ENCODE data around the gene SKI.
"Not testable (repeated sequence)": the region's sequence is repeated elsewhere in the genome, so short reads cannot be mapped to it uniquely, and the experiment has no call there.

The SKI gene

DNA sequence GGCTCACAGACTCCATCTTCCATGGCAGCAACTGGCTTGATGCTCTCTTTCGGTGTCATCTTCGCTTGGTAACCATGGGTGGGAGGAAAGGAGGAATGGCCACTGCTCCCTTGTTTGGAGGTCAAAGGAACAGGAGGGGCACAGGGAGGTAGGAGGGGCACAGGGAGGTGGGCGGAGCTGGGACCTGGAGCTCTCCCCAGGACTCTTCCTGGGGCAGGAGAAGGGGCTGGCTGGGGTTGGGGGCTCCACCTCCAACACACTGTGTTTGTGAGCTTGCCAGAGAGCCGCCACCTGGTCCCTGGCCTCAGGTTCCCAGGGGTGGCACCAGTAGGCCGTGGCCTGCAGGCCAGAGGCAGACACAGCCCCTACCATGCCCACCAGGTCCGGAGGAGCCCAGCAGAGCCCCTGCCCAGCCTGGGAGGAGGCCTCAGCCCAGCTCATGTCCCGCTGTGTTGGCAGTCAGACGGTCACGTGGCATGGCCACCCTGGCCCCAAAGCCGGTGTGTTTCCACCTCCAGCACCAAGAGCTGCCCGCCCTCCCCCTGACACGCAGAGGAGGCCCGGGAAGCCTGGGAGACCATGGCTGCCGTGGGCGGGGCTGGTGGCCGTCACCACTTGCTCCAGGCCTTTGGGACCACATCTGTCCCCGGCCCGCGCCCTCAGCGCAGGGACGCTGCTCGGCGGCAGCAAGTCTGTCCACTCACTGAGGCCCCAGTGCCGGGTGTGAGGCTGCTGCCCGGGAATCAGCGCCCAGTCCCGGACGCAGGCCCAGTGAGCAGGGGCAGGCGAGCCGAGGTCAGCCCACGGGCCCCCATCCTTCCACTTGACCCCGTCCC lies 89.3 kb downstream of the SKI start:
- DNase-seq, result no peak

DNA sequence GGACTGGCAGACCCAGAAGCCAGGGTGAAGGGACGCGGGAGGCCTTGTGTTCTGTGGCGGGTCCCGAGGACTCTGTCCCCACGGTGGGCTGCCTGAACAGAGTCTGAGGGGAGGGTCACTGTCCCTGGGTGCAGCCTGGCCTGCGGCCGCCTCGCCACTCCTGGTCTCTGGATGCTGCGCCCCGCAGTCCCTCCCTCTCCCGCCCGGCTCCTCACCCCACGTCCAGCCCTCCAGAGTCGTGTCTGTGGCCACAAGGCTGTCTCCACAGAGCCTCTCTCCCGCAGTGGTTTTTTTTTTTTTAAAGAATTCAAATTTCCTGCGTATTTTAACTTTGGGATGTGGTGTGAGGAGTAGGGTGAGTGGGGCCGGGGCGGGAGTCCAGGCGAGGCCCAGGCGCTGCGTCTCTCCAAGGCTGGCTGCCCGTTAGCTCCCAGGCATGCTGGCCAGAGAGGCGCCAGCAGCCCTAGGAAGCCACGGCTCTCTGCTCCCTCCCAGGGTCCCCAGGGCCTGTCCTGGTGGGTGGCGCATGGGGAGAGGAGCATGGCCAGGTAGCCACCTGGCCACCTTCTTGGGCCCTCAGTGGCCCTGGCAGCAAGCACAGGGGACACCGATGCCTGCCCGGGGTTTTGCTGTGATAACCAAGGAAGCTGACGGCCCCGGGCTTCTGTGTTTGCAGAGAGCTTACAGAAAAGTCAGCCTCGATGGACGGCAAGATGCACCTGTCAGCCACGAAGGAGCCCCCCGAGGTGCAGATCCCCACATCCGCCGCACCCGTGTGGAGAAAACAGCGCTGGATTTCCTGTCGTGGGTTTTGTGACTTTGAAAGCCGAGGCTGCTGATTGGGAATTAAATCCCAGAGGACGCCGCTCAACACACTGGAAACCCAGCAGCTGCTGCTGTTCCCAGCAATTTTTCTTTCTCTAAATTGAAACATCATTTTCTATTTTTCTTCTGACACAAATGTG lies 90.5 kb downstream of the SKI start:
- DNase-seq, result no peak

DNA sequence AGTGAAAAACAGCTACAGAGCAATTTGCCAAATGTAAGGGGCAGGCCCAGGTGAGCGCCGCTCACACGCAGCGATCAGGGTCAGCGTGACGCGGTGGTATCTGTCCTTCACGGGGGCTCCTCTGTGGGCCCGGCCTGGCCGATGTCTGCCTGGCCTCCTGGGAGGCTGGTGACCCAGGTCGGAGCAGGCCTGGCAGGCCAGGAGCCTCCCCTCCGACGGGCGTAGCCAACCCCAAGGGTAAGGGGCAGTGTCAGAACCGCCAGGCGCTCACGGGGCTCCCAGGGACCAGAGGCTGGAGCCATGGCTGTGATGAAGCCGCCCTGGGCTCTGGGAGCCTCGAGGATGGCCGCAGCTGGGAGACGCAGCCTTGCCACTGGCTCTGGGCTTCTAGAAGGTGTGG lies 91.2 kb downstream of the SKI start:
- DNase-seq, result no peak

DNA sequence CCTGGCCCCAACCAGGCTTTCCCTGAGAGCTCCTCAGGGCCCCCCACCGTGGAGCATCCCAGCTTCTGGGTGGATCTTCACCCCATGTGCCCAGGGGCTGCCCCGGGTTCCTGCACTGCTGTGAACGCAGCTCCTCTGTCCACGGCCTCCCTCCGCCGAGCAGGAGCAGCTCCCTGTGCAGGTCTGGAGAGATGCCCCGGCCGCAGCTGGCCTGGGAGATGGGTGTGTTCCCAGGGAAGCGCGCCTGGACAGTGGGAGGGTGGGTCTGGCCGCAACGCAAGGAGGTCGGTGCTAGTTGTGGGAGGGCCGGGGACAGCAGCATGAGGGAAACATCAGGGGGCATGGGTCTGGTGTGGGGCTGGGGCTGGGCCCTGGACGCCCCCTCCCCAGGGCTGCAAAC lies 91.9 kb downstream of the SKI start:
- no peak for DNase-seq

GRCh38 chr1:2320760-2321667 lies 92.9 kb downstream of the SKI start:
- no peak for DNase-seq

GRCh38 chr1:2322065-2322571 lies 94.0 kb downstream of the SKI start:
- DNase-seq, result peak in 28 of 51 donors; percentile 29 to 84 (median 64)

GRCh38 chr1:2322581-2323211 lies 94.6 kb downstream of the SKI start:
- peak in 17 of 51 donors; percentile 43 to 84 (median 63) for DNase-seq

- DNase-seq, result no peak
Observed at GRCh38 chr1:2323451-2323974, 95.4 kb downstream of the SKI start.

GRCh38 chr1:2324553-2325366 lies 96.6 kb downstream of the SKI start:
- no peak for DNase-seq

- no peak for DNase-seq
Observed at GRCh38 chr1:2326524-2326923, 98.4 kb downstream of the SKI start.

- DNase-seq, result not testable (repeated sequence)
Observed at GRCh38 chr1:2327162-2327561, 99.0 kb downstream of the SKI start.

DNA sequence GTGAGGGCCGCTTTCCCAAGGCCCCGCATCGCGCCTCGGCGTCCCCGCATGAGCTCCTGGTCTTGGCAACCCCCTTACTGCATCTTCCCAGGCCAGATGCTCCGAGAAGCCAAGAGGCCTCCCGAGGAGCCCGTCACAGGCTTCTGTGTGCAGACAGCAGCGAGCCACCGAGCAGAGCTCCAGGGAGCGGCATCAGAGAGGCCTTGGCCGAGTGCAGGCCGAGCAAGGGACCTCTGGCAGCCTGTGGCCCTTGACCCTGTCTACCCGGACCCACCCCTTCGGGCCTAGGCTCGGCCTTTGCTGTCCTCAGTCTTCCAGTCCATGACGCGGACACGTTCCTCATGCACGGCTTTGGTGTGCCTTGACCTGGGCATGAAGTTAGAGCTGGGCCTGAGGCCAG lies 99.7 kb downstream of the SKI start:
- no peak for DNase-seq

DNA sequence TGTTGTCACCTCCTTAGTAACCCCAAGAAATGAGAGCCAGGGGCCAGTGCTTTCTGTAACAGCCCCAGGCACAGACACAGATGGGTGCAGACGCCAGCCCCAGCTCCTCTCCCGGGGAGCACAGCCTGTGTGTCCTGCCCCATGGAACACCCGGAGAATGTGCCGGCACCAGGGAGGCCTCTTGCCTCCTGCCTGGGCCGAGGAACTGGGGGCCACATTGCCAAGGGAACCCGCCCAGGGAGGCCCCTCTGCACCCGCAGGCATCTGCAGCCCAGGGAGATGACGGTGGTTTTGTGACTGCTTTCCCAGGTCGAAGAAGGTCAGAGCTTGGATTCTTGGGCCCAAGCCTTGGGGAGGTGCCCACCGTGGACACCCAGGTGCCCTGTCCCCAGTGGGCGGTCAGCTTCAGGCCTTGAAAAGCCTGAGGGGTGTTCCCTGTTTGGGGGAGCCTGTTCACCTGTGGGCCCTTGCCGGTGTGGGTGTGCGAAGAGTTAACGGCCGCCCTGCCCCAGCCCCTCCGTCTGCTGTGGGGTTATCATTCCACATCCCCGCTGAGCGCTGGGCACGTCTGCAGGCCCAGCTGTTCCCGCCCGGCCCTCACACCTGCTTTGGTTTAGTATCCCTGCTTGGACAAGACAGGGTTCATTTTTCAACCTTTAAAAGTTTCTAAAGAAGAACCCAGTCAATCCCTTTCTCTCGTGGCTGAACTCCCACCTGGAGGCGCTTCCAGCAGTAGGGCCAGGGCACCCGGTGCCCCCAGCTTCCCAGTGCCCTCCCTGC lies 100.7 kb downstream of the SKI start:
- no peak for DNase-seq

DNA sequence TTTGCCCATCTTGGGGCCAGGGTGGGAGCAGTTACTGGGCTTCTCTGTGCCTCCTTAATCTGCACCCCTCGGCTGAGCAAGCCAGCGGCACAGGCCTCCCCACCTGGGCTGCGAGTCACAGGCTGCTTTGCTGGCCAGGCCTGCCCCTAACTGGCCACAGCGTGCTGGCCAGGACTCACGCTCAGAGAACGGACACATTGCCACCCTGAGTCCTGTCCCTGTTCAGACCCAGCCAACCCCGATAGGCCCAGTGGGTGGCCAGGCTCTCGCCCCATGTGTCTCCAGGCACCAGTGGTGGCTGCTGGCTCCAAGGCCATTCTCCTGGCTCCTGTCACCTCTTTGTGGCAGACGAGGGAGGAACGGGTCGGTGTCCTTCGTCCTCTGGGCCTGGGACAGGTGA lies 101.9 kb downstream of the SKI start:
- DNase-seq, result no peak

GRCh38 chr1:2330519-2331199 lies 102.5 kb downstream of the SKI start:
- no peak for DNase-seq

DNA sequence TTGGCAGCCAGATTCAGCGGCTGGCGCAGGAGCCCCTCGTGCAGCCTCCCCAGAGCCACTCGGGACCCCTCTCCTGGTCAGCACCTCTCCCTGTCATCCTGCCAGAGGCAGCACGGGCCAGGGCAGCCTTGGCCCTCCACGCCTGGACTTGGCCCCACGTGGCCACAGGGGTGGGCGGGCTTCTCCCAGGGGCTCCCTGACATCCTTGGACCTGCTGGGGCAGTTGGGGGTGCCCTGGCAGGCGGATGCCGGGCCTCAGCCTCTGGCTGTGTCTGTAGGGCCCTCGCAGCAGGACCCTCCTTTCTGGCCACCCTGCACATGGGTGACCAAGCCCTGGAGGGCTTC lies 103.1 kb downstream of the SKI start:
- DNase-seq, result no peak

DNA sequence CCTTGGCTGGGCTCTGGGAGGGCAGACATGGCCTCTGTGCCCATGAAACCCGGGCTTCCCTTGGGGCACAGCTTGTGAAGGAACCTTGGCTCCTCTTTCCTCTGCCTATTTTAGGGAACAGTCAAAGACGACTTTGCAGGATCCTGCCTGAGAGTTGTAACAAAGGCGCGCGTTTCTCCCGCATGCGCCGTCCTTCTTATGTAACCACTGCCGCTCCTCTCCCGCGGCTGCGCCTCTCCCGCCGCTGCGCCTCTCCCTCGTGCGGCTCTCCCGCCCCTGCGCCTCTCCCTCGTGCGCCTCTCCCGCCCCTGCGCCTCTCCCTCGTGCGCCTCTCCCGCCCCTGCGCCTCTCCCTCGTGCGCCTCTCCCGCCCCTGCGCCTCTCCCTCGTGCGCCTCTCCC lies 103.5 kb downstream of the SKI start:
- DNase-seq, result not testable (repeated sequence)

DNA sequence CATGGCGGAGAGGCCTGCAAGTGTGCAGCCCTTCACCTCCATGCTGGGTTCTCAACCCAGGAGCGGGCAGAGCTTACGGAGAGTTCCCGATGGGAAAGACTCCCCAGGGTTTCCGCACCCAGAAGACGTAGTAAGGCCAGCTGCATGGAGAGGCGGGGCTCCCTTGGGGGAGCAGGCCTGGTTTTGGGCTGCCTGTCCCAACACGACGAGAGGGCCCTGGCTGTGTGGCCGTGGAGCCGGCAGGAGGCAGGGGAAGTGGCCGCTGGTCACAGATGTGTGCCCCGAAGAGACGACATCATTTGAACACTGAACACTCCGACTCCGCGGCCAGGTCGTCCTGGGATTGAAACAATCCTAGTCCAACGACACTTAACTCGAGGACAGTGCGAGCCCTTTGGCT lies 106.2 kb downstream of the SKI start:
- no peak for DNase-seq

All from hypothalamus (tissue), 51 donors.